Muscle layer of duodenum (tissue), 2 donors: ENCODE results near the gene ZNF33B.

Experiments used
- H3K27ac ChIP-seq: one replicate; pipeline ENCODE4 v1.7.0; 2013; ENCODE audit warnings: mild to moderate bottlenecking, low read length
- H3K27me3 ChIP-seq: one replicate; pipeline ENCODE4 v1.7.0; 2013; ENCODE audit warnings: low read depth, mild to moderate bottlenecking, control low read depth, low read length
- H3K36me3 ChIP-seq, 2 donors: one replicate each; pipeline ENCODE4 v1.7.0; 2013; ENCODE audit warnings: low read length in 2 of 2, control low read depth in 1 of 2, mild to moderate bottlenecking in 1 of 2; ENCODE audit not compliant: insufficient read depth in 2 of 2, control insufficient read depth in 1 of 2
- H3K4me1 ChIP-seq, 2 donors: one replicate each; pipeline ENCODE4 v1.7.0; 2013; ENCODE audit warnings: low read length in 2 of 2, mild to moderate bottlenecking in 2 of 2, control low read depth in 1 of 2, moderate library complexity in 1 of 2; ENCODE audit not compliant: insufficient read depth in 2 of 2, control insufficient read depth in 1 of 2
- H3K4me3 ChIP-seq, 2 donors: one replicate each; pipeline ENCODE4 v1.7.0; 2013; ENCODE audit warnings: low read length in 2 of 2, low read depth in 1 of 2, mild to moderate bottlenecking in 1 of 2
- H3K9me3 ChIP-seq, 2 donors: one replicate each; pipeline ENCODE4 v1.7.0; 2013; ENCODE audit warnings: low read length in 2 of 2, control low read depth in 1 of 2, mild to moderate bottlenecking in 1 of 2; ENCODE audit not compliant: control insufficient read depth in 1 of 2
- donor health status: healthy.

ZNF33B gene

GRCh38 chr10:42553064-42553407 is 85.3 kb downstream of the ZNF33B start:
- Histone ChIP-seq H3K4me3 (peak overlapping the region; percentile 90 to 94), H3K9me3 (no peaks in the 10 kb centered on the region), H3K27me3 (no peaks in the 10 kb centered on the region), H3K27ac (no peak overlapping the region), H3K4me1 (peaks cover 0 to 12% of the 10 kb centered on the region in 2 donors), H3K36me3 (peaks cover 0 to 12% of the 10 kb centered on the region in 2 donors)

- Histone ChIP-seq H3K36me3 (peaks cover 0 to 18% of the 10 kb centered on the region in 2 donors), H3K4me1 (peaks cover 0 to 12% of the 10 kb centered on the region in 2 donors), H3K4me3 (peak overlapping the region; percentile 90 to 94), H3K27me3 (no peaks in the 10 kb centered on the region), H3K9me3 (peaks cover 0 to under 1% of the 10 kb centered on the region in 2 donors), H3K27ac (peak overlapping the region; percentile 63)
These were observed 85.9 kb downstream of the ZNF33B start for GRCh38 chr10:42552188-42553063.

- peak overlapping the region; percentile 90 to 94 for H3K4me3 ChIP-seq
- peaks cover 0 to 20% of the 10 kb centered on the region in 2 donors for H3K36me3 ChIP-seq
- peaks cover 0 to 12% of the 10 kb centered on the region in 2 donors for H3K4me1 ChIP-seq
- H3K27me3 ChIP-seq: no peaks in the 10 kb centered on the region
- no peak overlapping the region for H3K27ac ChIP-seq
- peaks cover 0 to 5% of the 10 kb centered on the region in 2 donors for H3K9me3 ChIP-seq
These were observed 86.7 kb downstream of the ZNF33B start for GRCh38 chr10:42551582-42552187.

DNA sequence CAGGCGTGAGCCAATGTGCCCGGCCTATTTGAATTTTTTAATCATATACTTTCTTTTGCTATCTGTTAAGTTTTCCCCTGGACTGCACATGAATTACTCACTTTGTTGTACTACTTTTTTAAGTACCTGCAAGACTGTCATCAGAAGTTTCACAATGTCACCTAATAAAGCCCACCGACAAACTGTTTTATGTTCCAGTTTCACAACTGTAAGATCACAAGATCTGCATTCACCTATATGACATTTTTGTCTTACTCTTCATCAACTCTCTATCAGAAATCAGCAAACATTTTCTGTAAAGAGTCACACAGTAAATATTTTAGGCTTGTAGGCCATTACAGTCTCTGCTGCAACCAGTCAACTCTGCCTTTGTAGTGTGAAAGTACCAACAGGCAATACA is 88.5 kb downstream of the ZNF33B start:
- H3K36me3 ChIP-seq: peaks cover 0 to 22% of the 10 kb centered on the region in 2 donors
- no peaks in the 10 kb centered on the region for H3K27me3 ChIP-seq
- peaks cover 4 to 13% of the 10 kb centered on the region in 2 donors for H3K9me3 ChIP-seq
- no peak overlapping the region for H3K4me3 ChIP-seq
- peaks cover 0 to 12% of the 10 kb centered on the region in 2 donors for H3K4me1 ChIP-seq
- H3K27ac ChIP-seq: no peak overlapping the region

DNA sequence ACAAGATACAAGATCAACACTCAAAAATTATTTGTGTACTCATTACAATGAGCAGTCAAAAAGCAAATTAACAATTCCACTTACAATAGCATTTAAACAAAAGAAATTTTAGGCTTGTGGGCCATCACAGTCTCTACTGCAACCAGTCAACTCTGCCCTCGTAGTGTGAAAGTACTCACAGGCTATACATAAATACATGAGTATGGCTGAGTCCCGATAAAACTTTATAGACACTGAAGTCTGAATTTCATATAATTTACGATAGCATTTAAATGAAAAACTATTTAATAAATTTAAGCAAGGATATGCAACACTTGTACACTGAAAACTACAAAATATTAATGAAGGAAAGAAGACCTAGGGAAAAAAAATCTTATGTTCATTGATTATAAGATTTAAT is 90.1 kb downstream of the ZNF33B start:
- no peaks in the 10 kb centered on the region for H3K27me3 ChIP-seq
- no peak overlapping the region for H3K4me3 ChIP-seq
- H3K9me3 ChIP-seq: peaks cover 5 to 24% of the 10 kb centered on the region in 2 donors
- no peak overlapping the region for H3K27ac ChIP-seq
- H3K36me3 ChIP-seq: peaks cover 0 to 22% of the 10 kb centered on the region in 2 donors
- peaks cover 0 to 12% of the 10 kb centered on the region in 2 donors for H3K4me1 ChIP-seq

- H3K36me3 ChIP-seq: peaks cover 0 to 35% of the 10 kb centered on the region in 2 donors
- peaks cover 13 to 40% of the 10 kb centered on the region in 2 donors for H3K9me3 ChIP-seq
- H3K4me3 ChIP-seq: no peak overlapping the region
- H3K27ac ChIP-seq: no peak overlapping the region
- no peaks in the 10 kb centered on the region for H3K27me3 ChIP-seq
- H3K4me1 ChIP-seq: no peaks in the 10 kb centered on the region
These were observed 93.4 kb downstream of the ZNF33B start for GRCh38 chr10:42544945-42545344.

GRCh38 chr10:42543840-42544372 is 94.5 kb downstream of the ZNF33B start:
- Histone ChIP-seq H3K9me3 (peaks cover 13 to 44% of the 10 kb centered on the region in 2 donors), H3K4me1 (no peaks in the 10 kb centered on the region)

More at GRCh38 chr10:42543840-42544372, 94.5 kb downstream of the ZNF33B start:
- Histone ChIP-seq H3K4me3 (peak overlapping the region in 1 of 2 donors; percentile 6), H3K27ac (no peak overlapping the region), H3K27me3 (no peaks in the 10 kb centered on the region), H3K36me3 (peaks cover 0 to 41% of the 10 kb centered on the region in 2 donors)
